Right cardiac atrium (tissue), 5 donors: ENCODE results near the gene TGDS. TPM values are rescaled to one million over a fixed set of nuclear protein-coding genes. Genes with fewer than 3 reads are reported as not detected.

Experiments
- ATAC-seq, 2 donors: fragments of 200-7000 bp; cut with Tn5 transposase; one replicate each; pipeline versions ENCODE4 v1.8.0 to v1.9.1; 2020; ENCODE audit warnings: moderate library complexity in 2 of 2, mild to moderate bottlenecking in 1 of 2
- DNase-seq, 3 donors: peaks; one replicate each; pipeline ENCODE4 v3.0.0-alpha.2; 2020
- H3K27ac ChIP-seq: one replicate; pipeline ENCODE4 v1.5.1; 2013; ENCODE audit warnings: mild to moderate bottlenecking, low read length, control low read depth, moderate library complexity
- H3K27me3 ChIP-seq: one replicate; pipeline ENCODE4 v1.6.1; 2013; ENCODE audit not compliant: control insufficient read depth, insufficient read depth
- H3K4me1 ChIP-seq: one replicate; pipeline ENCODE4 v1.6.1; 2013; ENCODE audit warnings: low read length; ENCODE audit not compliant: control insufficient read depth, insufficient read depth
- H3K4me3 ChIP-seq: one replicate; pipeline ENCODE4 v1.5.1; 2013; ENCODE audit warnings: low read length, control low read depth
- H3K9me3 ChIP-seq: one replicate; pipeline ENCODE4 v1.6.1; 2013; ENCODE audit warnings: low read length; ENCODE audit not compliant: control insufficient read depth
- WGBS: extraction: QIAGEN DNeasy Blood & Tissue Kit; methylation state at CpG from one replicate; pipeline ENCODE4 v1.1.7; 2013; 5-methylcytosine and 5-hydroxymethylcytosine counted together
- intact Hi-C, 4 donors: fragments of 100-400 bp; cut with DNase I; formaldehyde crosslinking; loops; one replicate each; pipeline versions ENCODE4 v1.11.0 to v1.14.0; 2022 to 2023
- polyA plus RNA-seq: library from polyadenylated mRNA; stranded (reverse); fragments of 200-250 nt; gene quantifications from one replicate; pipeline ENCODE4 v1.2.3, GENCODE V29; 2013
- total RNA-seq, 4 donors: library from RNA; stranded (reverse); fragmentation: NEBNext Ultra II Directional; extraction: Animal tissue kit (Norgen Biotek cat#: 25700); gene quantifications; one replicate each; pipeline ENCODE4 v1.2.1, GENCODE V29; 2021
- donor health status: healthy with polysubstance abuse.
- donor health status: DM: no; HTN: yes; CAD: no.
- donor health status: DM: no; HTN: no; CAD: no.
- donor health status: DM: no; HTN: yes; CAD: no; lungs with severe emphysema.
- donor health status: DM: yes; HTN: yes; CAD: no.

The TGDS gene
- total and polyA plus RNA-seq, 5 donors, result 4.9 to 5.8 (median 5.4) TPM

- DNase-seq (no peak), ATAC-seq (peak; percentile 48 to 58)
- Histone ChIP-seq H3K27ac (peak overlapping the region; percentile 73), H3K9me3 (no peaks in the 10 kb centered on the region), H3K4me3 (peak overlapping the region; percentile 84), H3K27me3 (no peaks in the 10 kb centered on the region), H3K4me1 (no peaks in the 10 kb centered on the region)
- intact Hi-C loops, result no loop called here
- 24% methylated on average over 21 of the region's 21 CpGs for WGBS
Observed at GRCh38 chr13:94550062-94550738, 45.8 kb downstream of the TGDS start.

- H3K27me3 ChIP-seq, result no peaks in the 10 kb centered on the region
- peak overlapping the region; percentile 84 for H3K4me3 ChIP-seq
- DNase-seq (peak; percentile 94 to 97 (median 96)), ATAC-seq (peak; percentile 98)
- under 1% methylated on average over 66 of the region's 66 CpGs for WGBS
- no peaks in the 10 kb centered on the region for H3K4me1 ChIP-seq
- intact Hi-C loops, result loop anchor here in 1 of 4 donors (10.0 kb wide), 1 partner anchor 45 kb away; the partner anchor contains the start of gene TGDS
- H3K27ac ChIP-seq, result peak overlapping the region; percentile 74
- no peaks in the 10 kb centered on the region for H3K9me3 ChIP-seq
Observed at GRCh38 chr13:94549232-94550061, 46.5 kb downstream of the TGDS start.

GRCh38 chr13:94548821-94549231 is 47.1 kb downstream of the TGDS start:
- Histone ChIP-seq H3K4me1 (no peaks in the 10 kb centered on the region), H3K4me3 (peak overlapping the region; percentile 84), H3K27me3 (no peaks in the 10 kb centered on the region), H3K27ac (peak overlapping the region; percentile 74), H3K9me3 (no peaks in the 10 kb centered on the region)
- DNase-seq, result peak in 1 of 3 donors; percentile 83
- WGBS, result 1% methylated on average over 19 of the region's 19 CpGs
- intact Hi-C loops, result loop anchor here in 1 of 4 donors (10.0 kb wide), 1 partner anchor 46 kb away; the partner anchor contains the start of gene TGDS
- ATAC-seq, result peak; percentile 60 to 62

GRCh38 chr13:94548382-94548781 is 47.6 kb downstream of the TGDS start:
- peak in 1 of 3 donors; percentile 58 for DNase-seq
- intact Hi-C loops, result loop anchor here in 1 of 4 donors (10.0 kb wide), 1 partner anchor 46 kb away; the partner anchor contains the start of gene TGDS
- WGBS, result 42% methylated on average over 6 of the region's 6 CpGs

GRCh38 chr13:94546061-94546839 is 49.7 kb downstream of the TGDS start:
- no peaks in the 10 kb centered on the region for H3K4me1 ChIP-seq
- no peak for DNase-seq
- WGBS, result 84% methylated on average over 10 of the region's 10 CpGs
- no peaks in the 10 kb centered on the region for H3K9me3 ChIP-seq
- no peak for ATAC-seq
- H3K4me3 ChIP-seq, result no peak overlapping the region
- H3K27ac ChIP-seq, result no peak overlapping the region
- H3K27me3 ChIP-seq, result no peaks in the 10 kb centered on the region
- intact Hi-C loops, result loop anchor here in 1 of 4 donors (10.0 kb wide), 1 partner anchor 49 kb away; the partner anchor contains the start of gene TGDS

More at GRCh38 chr13:94548382-94548781, 47.6 kb downstream of the TGDS start:
- peak overlapping the region; percentile 84 for H3K4me3 ChIP-seq
- no peaks in the 10 kb centered on the region for H3K27me3 ChIP-seq
- no peaks in the 10 kb centered on the region for H3K4me1 ChIP-seq
- H3K27ac ChIP-seq, result peak overlapping the region; percentile 74
- ATAC-seq, result no peak
- H3K9me3 ChIP-seq, result no peaks in the 10 kb centered on the region

- ATAC-seq, result no peak
- Histone ChIP-seq H3K4me1 (no peaks in the 10 kb centered on the region), H3K27ac (no peak overlapping the region), H3K9me3 (no peaks in the 10 kb centered on the region), H3K4me3 (no peak overlapping the region), H3K27me3 (no peaks in the 10 kb centered on the region)
- DNase-seq, result no peak
- intact Hi-C loops, result loop anchor here in 1 of 4 donors (10.0 kb wide), 1 partner anchor 50 kb away; the partner anchor contains the start of gene TGDS
- WGBS, result 84% methylated on average over 4 of the region's 4 CpGs
Observed at GRCh38 chr13:94544922-94545321, 51.0 kb downstream of the TGDS start.

GRCh38 chr13:94542917-94543316 is 53.0 kb downstream of the TGDS start:
- no peaks in the 10 kb centered on the region for H3K4me1 ChIP-seq
- 33% methylated on average over 6 of the region's 6 CpGs for WGBS
- ATAC-seq, result no peak
- H3K9me3 ChIP-seq, result no peaks in the 10 kb centered on the region
- no peak for DNase-seq
- no peak overlapping the region for H3K27ac ChIP-seq
- no peak overlapping the region for H3K4me3 ChIP-seq
- H3K27me3 ChIP-seq, result no peaks in the 10 kb centered on the region
- intact Hi-C loops, result loop anchor here in 1 of 4 donors (10.0 kb wide), 1 partner anchor 52 kb away; the partner anchor contains the start of gene TGDS

- no peak overlapping the region for H3K4me3 ChIP-seq
- no peaks in the 10 kb centered on the region for H3K9me3 ChIP-seq
- DNase-seq, result no peak
- no peaks in the 10 kb centered on the region for H3K27me3 ChIP-seq
- no peak overlapping the region for H3K27ac ChIP-seq
- 83% methylated on average over 7 of the region's 7 CpGs for WGBS
- ATAC-seq, result no peak
- intact Hi-C loops, result no loop called here
- H3K4me1 ChIP-seq, result no peaks in the 10 kb centered on the region
Observed at GRCh38 chr13:94537740-94538630, 58.0 kb downstream of the TGDS start.

GRCh38 chr13:94535775-94536174 is 60.2 kb downstream of the TGDS start:
- Histone ChIP-seq H3K4me3 (no peak overlapping the region), H3K4me1 (no peaks in the 10 kb centered on the region), H3K9me3 (no peaks in the 10 kb centered on the region), H3K27ac (no peak overlapping the region), H3K27me3 (no peaks in the 10 kb centered on the region)
- intact Hi-C loops, result no loop called here
- 67% methylated on average over 4 of the region's 4 CpGs for WGBS
- DNase-seq (no peak), ATAC-seq (no peak)

- 73% methylated on average over 2 of the region's 2 CpGs for WGBS
- DNase-seq, result no peak
- intact Hi-C loops, result no loop called here
- no peak overlapping the region for H3K27ac ChIP-seq
- no peaks in the 10 kb centered on the region for H3K9me3 ChIP-seq
- no peaks in the 10 kb centered on the region for H3K27me3 ChIP-seq
- no peaks in the 10 kb centered on the region for H3K4me1 ChIP-seq
- no peak for ATAC-seq
- H3K4me3 ChIP-seq, result no peak overlapping the region
Observed at GRCh38 chr13:94535231-94535630, 60.7 kb downstream of the TGDS start.
